ENCODE data around the gene GALNT1.

Gene GALNT1

DNA sequence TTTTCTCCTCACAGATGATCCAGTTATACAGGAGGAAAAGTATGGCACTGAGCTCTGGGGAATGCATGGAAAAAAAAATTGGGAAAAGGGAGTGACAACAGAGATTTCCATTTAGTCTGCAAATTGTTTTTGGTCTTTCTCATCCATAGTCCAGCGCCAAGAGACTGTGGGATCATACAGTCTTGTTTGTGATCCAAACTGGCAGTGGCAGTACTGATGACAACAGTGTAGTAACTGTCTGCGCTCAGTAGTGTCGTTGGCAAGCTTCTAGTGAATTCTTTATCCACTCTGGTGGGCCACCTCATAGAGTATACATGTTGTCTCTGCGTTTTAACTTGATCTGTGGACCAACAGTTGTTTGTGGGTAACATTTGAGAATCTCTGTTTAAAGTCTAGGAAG, 37.9 kb downstream of the GALNT1 start:
- no peak for FAIRE-seq

DNA sequence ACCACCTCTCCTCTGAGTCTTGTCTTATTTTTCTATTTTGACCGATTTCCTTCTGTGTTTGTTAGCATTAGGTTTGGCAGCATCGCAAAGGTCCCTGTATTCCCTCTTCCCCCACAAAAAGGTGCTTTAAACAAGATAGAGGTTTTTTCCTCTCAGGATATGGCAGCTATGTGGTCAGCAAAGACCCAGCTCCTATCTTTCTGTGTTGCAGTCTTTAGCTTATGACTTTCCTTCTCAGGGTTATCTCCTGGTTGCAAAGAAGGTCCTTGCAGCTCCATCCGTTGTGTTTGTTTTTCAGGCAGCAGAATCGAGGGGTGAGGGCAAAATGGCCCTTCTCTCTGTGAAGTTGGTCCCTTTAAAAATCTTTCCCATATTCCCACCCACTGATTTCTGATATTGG, 38.4 kb downstream of the GALNT1 start:
- FAIRE-seq, result no peak

DNA sequence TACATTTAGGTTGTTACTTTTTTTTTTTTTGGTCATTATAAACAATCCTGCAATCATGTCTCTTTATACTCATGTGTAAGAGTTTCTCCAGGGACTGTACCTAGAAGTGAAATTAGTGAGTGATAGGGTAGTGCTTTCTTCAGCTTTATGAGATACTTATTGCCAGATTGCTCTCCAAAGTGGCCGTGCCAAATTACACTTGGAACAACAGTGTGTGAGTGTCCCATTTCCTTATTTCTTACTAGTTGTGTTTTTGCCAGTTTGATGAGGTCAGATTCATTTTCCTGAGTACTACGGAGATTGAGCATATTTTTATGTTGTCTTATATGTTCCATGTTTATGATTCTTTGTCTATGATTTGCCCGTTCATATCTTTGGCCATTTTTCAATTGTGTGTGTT, 39.2 kb downstream of the GALNT1 start:
- FAIRE-seq, result no peak

DNA sequence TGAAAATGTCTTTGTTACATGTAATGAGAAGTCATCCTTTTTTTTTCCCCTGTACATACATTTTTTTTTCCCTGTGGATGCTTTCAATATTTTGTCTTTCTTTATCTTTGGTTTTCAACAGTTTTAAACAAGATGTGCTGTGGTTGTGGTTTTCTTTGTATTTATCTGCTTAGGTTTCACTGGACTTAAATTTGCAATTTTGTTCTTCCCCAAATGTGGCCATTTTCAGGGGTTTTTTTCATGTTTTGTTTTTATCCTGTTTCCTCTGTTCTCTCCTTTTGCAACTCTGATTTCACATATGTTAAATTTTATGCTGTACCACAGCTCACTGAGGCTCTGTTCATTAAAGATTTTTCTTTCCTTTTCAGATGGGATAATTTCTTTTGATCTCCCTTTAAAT, 41.7 kb downstream of the GALNT1 start:
- no peak for FAIRE-seq

DNA sequence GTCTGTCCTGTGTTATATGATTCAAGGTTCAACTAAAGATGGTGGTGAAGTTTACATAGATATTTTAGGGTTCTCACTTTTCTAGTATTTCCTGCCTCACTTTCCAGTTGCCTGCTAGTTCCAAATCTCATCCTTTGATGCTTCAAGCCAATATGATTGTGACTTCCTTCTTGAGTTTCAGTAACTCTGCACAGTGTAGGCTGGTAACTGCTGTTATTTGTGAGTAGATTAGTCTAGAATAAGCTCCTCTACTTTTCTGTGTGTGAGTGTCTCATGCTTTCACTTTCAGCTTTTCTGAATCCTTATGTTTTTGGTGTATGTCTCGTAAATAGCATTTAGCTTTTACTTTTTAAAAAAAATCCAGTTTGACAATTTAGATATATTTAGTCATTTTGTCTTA, 42.6 kb downstream of the GALNT1 start:
- no peak for FAIRE-seq

DNA sequence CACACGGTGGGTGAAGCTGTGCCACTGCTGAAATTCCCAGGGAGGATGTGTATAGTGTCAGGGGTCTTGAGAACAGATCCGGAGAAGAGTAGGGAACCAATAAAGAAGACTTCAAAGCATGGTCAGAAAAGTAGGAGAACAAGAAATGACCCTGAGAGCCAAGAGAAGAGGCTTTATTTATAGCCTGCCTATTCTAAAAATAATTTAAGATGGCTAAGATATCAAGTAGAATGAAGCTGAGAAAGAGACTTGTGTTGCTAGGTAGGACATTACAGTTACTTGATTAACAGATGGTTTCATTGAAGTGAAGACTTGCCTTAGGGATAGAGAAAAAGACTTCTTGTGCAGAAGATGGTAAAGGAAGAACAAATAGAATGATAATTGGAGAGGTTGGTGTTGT, 43.7 kb downstream of the GALNT1 start:
- FAIRE-seq, result no peak

DNA sequence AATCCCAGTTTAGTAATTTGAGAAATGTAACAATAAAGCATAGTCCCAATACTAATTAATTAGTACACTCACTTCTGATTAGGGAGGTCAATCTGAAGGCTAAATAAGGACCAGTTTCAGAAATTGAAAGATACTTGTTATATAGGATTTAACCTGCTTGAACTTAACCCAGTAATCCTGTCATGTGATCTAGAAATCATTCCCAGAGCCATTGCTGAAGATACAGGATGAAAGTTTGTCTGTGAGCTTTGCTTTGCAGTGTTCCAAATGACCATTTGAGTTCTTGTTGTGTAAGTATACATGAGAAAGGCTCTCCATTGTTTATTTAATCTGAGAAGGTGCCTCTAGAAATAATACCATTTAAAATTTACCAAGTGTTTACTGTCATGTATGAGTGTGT, 52.2 kb downstream of the GALNT1 start:
- FAIRE-seq, result no peak

DNA sequence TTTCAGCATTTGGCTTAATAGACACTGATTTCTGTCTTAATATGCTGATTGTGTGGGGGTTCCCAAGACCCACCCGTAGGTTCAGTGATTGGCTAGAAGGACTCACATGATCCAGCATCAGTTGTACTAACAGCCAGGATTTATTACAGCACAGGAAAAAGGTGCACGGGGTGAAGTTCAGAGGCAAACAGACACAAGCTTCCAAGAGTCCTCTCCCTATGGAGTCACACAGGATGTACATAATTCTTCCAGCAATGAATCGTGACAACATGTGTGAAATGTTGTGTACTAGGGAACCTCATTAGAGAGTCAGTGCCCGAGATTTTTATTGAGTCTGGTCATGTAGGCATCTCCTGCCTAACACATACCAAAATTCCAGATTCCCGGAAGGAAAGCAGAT, 52.8 kb downstream of the GALNT1 start:
- FAIRE-seq, result no peak

DNA sequence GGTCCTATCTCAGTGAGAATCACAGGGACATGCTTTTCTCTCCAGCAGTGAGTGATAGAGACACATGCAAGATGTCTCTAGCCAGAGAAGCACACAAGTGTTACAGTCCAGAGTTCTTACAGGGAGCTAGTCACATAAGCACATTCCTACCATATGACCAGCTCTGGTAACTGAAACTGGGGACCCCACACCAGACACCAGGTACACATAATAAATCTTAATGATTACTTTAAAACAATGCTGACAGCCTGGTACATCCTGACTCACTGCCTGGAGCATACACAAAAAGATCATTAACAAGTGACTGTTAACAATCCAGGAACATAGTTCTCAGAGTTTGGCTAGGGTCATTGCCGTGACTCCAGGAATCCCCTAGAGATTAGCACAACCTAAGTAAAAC, 53.6 kb downstream of the GALNT1 start:
- no peak for FAIRE-seq

DNA sequence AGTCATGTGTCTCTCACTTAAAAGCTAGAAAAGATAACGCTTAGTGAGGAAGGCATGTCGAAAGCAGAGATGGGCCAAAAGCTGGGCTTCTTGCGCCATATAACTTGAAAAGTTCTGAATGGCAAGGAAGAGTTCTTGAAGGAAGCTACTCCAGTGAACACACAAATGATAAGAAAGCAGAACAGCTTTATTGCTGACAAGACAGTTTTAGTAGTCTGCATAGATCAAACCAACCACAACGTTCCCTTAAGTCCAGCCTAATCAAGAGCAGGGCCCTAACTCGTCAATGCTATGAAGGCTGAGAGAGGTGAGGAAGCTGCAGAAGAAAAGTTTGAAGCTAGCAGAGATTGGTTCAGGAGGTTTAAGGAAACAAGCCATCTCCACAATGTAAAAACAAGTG, 55.7 kb downstream of the GALNT1 start:
- FAIRE-seq, result no peak

DNA sequence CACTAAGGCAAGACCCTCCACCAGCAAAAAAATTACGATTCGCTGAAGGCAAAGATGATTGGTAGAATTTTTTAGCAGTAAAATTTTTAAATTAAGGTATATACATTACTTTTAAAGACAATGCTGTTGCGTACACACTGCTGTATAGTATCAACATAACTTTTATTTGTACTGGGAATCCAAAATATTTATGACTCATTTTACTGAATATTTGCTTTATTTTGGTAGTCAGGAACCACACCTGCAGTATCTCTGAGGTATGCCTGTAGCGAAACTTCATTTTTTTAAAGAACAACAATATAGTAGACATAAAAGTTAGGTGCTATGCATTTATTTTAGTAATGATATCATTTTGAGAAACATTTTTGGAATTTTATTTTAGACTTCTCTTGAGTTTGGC, 57.8 kb downstream of the GALNT1 start:
- FAIRE-seq, result no peak

DNA sequence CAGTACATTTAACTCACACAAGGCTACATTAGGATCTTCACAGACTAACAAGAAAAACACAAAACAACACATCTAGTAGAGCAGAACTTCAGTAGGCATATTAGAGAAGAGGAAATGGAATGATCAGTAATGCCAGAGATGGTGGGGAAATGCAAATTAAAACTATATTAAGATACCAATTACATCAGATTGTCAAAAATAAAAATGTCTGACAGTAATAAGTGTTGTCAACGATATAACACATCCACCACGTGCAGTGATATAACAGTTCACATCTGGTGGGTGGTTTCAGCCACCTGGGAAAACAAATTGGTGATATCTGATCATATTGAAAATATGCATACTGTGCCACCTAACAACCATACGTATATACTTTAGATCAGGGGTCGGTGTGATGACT, 59.9 kb downstream of the GALNT1 start:
- FAIRE-seq, result no peak

DNA sequence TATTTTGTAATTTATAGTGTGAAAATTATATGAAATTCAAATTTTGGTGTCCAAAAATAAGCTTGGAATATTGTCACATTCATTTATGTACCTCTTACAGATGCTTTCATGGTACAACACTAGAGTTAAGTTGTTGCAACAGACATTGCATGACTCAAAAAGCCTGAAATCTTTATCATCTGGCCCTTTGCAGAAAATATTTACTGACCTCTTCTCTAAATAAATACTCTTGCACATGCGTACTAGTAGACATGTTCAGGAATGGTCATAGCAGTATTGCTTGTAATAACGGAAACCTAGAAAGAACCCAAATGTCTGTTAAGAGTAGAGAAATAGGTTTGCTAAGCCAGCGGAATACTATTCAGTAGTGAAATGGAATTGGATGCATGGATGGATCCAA, 60.4 kb downstream of the GALNT1 start:
- FAIRE-seq, result no peak

DNA sequence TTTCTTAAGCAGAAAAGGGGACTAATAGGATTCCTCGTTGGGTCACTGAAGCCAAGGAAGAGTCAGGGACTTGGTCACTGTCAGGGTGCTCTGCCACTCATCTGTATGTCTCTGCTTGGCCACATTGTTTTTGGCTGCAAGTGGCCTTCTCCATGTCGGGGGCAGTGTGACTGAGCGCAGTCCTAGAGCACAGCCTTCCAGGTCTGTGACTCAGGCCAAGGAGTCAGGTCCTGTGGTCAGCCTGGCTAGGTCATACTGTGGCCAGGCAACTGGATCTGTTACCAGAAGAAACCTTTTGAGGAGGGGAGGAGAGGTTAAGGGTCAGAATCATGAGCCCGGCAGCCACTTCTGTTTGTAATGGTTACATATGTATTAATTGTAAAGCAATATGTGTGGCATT, 61.3 kb downstream of the GALNT1 start:
- FAIRE-seq, result no peak

DNA sequence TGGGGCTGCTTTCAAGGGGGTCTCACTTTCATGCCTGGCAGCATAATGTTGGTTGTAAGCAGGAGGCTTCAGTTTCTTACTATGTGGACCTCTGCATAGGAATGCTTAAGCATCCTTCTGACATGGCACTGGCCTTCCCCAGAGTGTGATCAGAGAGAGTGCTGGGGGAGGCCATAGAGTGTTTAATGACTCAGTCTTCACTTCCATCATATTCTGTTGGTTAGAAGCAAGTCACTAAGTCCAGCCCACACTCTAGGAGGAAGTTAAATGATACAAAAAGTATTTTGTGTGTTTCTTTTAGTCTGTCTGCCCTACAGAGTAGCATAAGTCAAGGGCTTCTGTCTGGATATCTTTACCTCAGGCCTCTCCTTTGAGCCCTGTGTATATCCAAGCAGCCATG, 64.9 kb downstream of the GALNT1 start:
- FAIRE-seq, result no peak

DNA sequence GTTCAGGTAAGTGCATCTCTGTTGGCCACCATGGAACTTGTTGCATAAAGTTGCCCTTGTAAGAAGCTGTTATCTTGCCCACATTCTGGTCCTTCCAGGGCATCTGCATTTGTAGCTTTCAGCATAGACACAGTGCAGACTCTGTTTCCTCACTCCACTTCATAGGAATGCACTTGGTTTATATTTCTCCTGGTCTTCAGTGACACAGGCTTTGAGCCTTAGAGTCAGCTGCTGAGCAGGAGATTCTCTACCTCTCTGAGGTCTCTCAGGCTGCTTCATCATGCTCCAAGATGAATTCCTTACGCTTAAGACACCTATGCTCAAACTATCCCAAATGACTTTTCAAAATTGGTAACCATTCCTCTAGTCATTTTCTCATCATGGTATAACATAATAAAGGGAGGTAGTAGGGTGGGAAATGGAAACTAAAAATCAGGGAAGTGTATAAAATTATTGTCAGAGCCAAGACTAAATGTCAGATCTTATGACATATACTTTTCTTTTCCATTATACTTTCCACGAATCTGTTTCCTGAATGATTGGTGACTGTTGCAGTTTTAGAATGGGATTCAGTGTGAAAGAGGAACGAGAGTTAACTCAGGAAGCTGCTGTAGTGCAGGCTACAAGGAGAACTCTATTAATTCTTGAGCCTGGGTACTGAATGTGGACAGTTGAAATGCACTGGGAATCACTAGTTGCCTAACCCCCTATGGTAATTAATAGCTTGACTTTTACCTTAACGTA, 72.0 kb downstream of the GALNT1 start:
- FAIRE-seq, result no peak

DNA sequence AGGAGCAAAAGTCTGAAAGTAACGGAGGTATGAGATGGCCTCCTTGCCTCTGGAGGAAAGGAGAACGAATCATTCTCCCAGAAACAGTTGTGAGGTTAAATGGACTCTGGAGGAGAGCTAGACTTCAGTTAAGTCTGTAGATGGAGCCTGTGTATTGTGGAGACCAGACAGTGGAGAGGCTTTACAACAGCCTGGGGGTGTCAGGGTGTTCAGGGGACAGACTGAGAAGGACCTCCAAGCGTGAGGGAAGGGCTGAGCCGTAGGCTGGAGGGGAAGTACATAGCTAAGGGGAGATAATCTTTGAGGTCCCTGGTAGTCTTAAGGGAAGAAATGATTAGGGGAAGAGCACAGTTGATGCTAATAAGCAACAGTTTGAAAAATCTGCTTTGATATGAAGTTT, 76.6 kb downstream of the GALNT1 start:
- no peak for FAIRE-seq

DNA sequence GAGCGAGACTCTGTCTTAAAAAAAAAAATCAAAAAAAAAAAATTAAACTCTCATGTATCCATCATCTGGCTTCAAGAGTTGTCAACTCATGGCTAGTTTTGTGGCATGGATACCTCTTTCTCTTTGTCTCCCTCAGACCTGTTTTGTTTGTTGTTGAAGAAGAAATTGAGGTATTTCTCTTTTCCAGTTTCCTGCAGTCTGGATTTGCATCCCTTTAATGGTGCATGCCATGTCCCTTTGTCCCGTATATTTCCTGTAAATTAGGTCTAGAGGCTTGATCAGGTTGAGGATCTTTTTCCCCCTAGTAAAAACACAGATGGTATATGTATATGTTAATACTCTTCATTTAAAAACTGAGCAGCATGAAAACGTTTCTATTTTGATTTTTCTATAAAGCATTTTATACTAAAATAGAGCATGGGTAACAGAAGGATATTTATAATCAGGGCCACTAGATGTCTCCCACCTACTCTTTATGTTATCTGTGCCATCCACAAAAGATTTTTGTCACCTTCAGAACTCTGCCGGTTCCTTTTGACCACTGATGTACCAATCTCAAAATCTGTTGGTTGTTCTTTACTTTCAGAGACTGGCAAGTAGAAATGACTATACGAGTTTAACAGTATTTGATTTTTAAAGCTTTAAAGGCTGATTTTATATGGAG, 80.1 kb downstream of the GALNT1 start:
- no peak for FAIRE-seq

DNA sequence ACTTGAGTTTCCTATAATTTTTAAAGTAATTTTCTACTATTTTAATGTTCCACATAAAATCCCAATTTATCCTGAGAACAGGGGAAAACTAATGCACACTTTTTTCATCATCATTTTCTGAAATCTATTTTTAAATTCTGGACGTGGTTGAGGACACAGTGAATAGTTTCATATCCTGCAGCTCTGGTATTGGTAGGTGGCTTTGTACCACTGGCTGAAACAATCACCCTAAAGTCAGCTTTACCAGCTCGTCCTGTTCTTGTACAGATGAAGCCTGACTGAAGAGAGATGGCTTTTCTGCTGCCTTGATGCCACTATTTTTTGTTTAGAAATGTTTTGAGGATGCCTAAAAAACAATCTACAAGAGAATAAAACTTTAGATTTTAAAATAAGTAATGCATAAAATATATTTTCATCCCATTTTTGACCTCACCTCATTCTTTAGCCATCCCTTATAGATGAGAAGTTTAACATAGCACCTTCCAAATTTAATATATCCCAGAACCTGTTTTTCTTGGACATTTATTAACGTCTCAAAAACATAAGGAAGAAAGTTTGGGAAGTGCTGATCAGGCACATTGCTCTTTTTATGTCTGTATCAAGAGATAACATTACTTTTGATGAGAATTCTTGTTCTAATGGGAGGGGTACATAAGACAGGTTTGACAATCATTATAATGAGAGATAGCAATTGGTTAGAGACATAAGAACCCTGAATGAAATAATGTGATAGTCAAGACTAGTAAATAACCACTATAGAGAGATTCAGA, 80.9 kb downstream of the GALNT1 start:
- FAIRE-seq, result no peak

DNA sequence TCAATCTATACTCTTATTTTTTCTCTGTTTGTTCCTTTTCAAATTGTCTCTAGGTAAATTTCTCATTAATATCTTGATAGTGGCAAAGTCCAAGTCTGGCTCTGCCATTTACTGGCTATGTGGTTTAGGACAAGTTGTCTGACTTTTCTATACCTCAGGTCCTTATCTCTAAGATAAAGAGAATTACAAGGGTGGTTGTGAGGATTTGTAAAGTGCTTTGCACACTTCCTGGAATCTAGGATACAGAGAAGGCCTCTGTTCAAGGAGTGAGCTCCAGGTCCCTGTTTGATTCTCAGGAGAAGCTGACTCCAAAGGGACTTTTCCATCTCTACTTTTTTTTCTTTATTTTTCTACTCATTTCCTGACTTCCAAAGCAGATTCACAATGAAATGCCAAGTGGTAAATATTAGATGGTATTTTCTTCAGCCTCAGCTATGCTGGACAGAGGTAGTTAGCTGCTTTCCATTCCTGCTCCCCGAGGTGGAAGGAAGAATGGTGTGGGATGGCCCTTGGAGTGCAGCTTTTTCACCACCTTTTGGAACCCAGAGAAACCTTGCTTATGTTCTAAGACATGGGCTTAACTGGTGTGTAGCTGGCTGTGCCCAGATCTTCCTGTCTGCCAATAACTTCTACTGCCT, 90.5 kb downstream of the GALNT1 start:
- no peak for FAIRE-seq

DNA sequence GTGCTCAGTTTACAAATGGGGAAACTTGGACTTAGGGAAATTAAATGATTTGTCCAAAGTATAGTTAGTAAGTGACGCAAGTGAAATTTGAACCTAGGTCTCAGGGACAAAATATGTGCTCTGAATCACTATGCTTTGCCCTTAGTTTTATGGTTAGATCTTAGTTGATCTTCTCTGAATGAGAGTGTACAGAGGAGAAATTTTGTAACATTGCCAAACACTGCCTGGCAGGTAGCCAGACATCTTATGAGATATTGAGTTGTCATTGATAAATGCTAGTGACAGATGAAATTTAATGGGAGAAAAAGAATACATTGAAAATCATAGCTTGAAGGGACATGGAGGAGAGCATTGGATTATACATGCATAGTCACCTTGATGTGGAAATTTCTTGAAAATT, 91.4 kb downstream of the GALNT1 start:
- no peak for FAIRE-seq

DNA sequence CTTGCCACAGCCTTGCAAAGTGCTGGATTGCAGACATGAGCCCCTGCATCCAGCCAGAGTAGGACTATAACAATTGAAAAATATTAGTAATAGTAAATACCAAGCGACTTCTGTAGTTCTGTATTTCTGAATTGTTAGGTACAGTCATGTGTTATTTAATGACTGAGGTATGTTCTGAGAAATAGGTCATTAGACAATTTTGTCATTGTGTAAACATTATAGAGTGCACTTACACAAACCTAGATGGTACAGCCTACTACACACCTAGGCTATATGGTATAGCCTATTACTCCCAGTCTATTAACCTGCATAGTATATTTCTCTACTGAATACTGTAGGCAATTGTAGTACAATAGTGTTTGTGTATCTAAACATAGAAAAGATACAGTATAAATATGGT, 92.1 kb downstream of the GALNT1 start:
- no peak for FAIRE-seq

DNA sequence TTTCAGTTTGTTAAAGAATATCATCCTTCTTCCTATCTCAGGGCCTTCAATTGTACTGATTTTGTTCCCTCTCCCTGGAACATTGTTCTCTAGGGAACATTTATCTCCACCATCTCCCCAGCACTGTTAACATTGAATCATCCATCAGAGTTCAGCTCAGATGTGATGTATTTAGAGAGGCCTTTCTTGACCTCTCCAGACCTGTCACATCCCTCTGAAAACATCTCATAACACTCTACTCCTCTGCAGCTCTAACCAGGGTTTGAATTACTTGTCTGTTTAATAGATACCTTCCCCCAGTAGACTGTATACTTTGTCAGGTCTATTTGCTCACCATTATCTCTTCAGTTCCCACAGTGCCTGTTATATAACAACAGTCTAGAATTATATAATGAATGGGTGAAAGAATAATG, 98.6 kb downstream of the GALNT1 start:
- no peak for FAIRE-seq
